ENCODE results near the gene INPP5K. TPM values are rescaled to one million over a fixed set of nuclear protein-coding genes. Genes with fewer than 3 reads are reported as not detected.

Gene INPP5K
- total RNA-seq, 1 experiment from 2014 or later, result 26.2 TPM

DNA sequence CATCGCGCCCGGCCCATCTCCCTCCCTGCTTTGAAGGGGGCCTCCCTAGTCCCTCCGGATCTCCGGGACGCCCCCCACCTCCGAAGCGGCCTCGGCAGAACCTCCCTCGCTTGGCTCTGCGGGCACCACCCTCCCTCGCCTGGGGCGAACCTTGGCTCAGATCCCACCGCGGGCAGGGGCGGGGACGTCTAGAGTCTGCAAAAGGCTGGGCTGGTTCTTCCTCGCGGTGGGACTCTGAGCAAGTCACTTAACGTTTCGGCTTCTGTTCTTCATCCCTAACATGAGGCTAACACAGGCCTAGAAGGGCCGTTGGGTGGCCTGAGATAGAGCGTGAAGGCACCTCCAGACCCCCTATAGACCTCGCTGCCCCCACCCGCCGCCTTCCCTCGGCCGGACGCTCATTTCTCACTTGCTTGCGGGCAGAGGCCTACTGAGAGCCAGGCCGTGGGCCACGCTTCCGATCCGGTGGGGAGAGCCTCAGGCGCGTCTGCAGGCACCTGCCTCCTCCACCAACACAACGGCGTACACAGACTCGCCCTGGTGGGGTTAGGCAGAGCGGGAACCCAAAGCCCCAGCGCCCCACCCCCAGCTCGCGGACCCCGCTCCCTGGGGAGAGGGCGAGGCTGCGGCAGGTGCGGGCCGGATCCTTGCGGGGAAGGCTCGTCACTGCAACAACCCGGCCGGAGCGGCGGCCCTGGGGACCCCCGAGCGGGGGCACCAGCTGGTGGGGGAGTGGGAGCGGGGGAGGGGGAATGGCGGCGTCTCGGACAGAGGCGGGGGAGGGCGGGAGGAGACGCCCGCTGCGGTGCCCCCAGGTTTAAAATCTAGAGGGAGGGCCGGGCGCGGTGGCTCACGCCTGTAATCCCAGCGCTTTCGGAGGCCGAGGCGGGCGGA, 29.4 kb downstream of the INPP5K start:
- peak overlapping the region; percentile 79 for H3K4me3 ChIP-seq (ENCODE audit: low read depth, low read length, poor library complexity, severe bottlenecking)
- intact Hi-C loops (cut with micrococcal nuclease; ENCODE audit: unreplicated experiment), result no loop called here
- BruUV-seq (replicated peaks), result no TSS peak
- H3K36me3 ChIP-seq (ENCODE audit: insufficient read depth, low read length, poor library complexity, severe bottlenecking), result peaks cover 10% of the 10 kb centered on the region
- ChIA-PET POLR2A (ENCODE audit: low non-redundant PET) (interaction anchor here (0.7 kb wide), 1 partner anchor 9 kb away, joined by 3 read pairs; no protein-coding TSS in a partner anchor), CTCF (interaction anchor here (0.6 kb wide), 1 partner anchor 121 kb away, joined by 3 read pairs; no protein-coding TSS in a partner anchor)
- TF ChIP-seq, protein P1, sequence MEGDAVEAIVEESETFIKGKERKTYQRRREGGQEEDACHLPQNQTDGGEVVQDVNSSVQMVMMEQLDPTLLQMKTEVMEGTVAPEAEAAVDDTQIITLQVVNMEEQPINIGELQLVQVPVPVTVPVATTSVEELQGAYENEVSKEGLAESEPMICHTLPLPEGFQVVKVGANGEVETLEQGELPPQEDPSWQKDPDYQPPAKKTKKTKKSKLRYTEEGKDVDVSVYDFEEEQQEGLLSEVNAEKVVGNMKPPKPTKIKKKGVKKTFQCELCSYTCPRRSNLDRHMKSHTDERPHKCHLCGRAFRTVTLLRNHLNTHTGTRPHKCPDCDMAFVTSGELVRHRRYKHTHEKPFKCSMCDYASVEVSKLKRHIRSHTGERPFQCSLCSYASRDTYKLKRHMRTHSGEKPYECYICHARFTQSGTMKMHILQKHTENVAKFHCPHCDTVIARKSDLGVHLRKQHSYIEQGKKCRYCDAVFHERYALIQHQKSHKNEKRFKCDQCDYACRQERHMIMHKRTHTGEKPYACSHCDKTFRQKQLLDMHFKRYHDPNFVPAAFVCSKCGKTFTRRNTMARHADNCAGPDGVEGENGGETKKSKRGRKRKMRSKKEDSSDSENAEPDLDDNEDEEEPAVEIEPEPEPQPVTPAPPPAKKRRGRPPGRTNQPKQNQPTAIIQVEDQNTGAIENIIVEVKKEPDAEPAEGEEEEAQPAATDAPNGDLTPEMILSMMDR (conservative IDR thresholded peaks at IDR 0.05; ENCODE audit: low read depth, low read length), result no peak
- no peak for TF ChIP-seq EZH2 (IDR thresholded peaks at IDR 0.05; ENCODE audit: borderline replicate concordance, low read depth, low read length, poor library complexity, severe bottlenecking)
- no peaks in the 10 kb centered on the region for H3K9me3 ChIP-seq (ENCODE audit: low read depth, low read length, poor library complexity, severe bottlenecking)
- DNase-seq (ENCODE audit: low spot score), result peak; percentile 93
- peak overlapping the region; percentile 84 for H3K27ac ChIP-seq (ENCODE audit: low read depth, low read length, poor library complexity, severe bottlenecking)
- H3K27me3 ChIP-seq (replicated peaks; ENCODE audit: insufficient read depth, low read depth, low read length, poor library complexity), result no peaks in the 10 kb centered on the region
- H3K4me1 ChIP-seq (ENCODE audit: insufficient read depth, low read length, poor library complexity, severe bottlenecking), result peaks cover 16% of the 10 kb centered on the region

DNA sequence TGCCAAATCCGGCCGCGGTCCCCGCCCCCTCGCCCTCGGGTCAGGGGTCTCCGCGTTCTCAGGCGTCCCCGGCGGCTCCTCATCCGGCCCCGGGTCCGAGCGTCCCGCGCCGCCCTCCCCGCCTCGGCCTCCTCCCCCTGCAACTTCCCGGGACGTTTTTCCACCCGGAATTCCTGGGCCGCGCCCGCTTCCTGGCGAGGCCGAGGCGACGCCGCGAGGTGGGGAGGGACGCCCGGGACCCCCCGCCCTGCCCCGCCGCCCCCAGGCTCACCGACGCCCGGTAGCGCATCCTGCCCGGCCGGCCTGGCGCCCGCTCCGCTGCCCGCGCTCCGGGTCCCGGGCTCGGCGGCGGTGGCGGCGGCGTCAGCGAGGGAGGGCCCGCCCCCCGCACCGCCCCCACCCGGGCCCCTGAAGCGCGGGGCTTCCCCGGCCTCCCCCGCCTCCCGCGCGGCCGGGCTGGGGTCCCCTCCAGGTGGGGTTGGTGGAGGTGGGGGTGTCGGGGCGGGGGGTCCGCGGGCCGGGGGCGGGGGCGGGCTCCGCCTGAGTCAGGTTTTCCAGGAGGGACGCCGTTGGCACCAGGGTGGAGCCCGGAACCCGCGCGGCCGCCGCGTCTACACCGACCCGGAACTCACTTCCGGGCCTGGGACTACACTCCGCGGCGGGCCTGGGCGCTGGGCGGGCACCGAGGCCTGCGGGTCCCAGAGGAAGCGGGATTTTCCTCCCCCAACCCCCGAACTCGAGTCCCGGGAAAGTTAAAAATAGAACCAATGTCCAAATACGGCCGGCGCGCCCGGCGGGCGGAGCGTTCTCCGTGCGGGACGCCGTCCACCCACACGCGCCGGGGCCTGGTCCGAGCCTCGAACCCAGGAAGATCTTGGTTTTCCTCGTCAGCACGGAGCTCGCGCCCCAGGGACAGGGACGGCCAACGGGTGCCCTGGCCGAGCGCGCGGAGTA, 30.7 kb downstream of the INPP5K start:
- H3K4me1 ChIP-seq (ENCODE audit: insufficient read depth, low read length, poor library complexity, severe bottlenecking), result peaks cover 12% of the 10 kb centered on the region
- intact Hi-C loops (cut with micrococcal nuclease; ENCODE audit: unreplicated experiment), result no loop called here

More for the DNA sequence above, 30.7 kb downstream of the INPP5K start:
- peaks cover 20% of the 10 kb centered on the region for H3K36me3 ChIP-seq (ENCODE audit: insufficient read depth, low read length, poor library complexity, severe bottlenecking)
- H3K9me3 ChIP-seq (ENCODE audit: low read depth, low read length, poor library complexity, severe bottlenecking), result no peaks in the 10 kb centered on the region
- BruUV-seq (replicated peaks), result no TSS peak
- peak; percentile 76 for DNase-seq (ENCODE audit: low spot score)
- H3K27me3 ChIP-seq (replicated peaks; ENCODE audit: insufficient read depth, low read depth, low read length, poor library complexity), result no peaks in the 10 kb centered on the region
- ChIA-PET POLR2A (ENCODE audit: low non-redundant PET) (no interaction called here), CTCF (interaction anchor here (0.9 kb wide), 1 partner anchor 29 kb away, joined by 4 read pairs; no protein-coding TSS in a partner anchor)
- TF ChIP-seq EZH2 (IDR thresholded peaks at IDR 0.05; ENCODE audit: borderline replicate concordance, low read depth, low read length, poor library complexity, severe bottlenecking), result no peak
- TF ChIP-seq, protein P1 (conservative IDR thresholded peaks at IDR 0.05; ENCODE audit: low read depth, low read length), result no peak
- peak overlapping the region; percentile 84 for H3K27ac ChIP-seq (ENCODE audit: low read depth, low read length, poor library complexity, severe bottlenecking)
- H3K4me3 ChIP-seq (ENCODE audit: low read depth, low read length, poor library complexity, severe bottlenecking), result peak overlapping the region; percentile 79

Data from A673 (cell line).